GM23248 (cell line): ENCODE measurements around the gene DAAM1. TPM values are rescaled to one million over a fixed set of nuclear protein-coding genes. Genes with fewer than 3 reads are reported as not detected.

ENCODE experiments used
- DNase-seq: peaks from one replicate; pipeline ENCODE4 v3.0.0-alpha.2; 2015
- H2AFZ ChIP-seq: fragments of 200-600 bp; sonication (generic); 2 replicates; pipeline ENCODE4 v1.6.1; 2016; ENCODE audit warnings: antibody characterized with exemption
- H3F3A ChIP-seq: fragments of 200-600 bp; sonication (generic); 2 replicates; pipeline ENCODE4 v1.6.1; 2016; ENCODE audit warnings: mild to moderate bottlenecking, antibody characterized with exemption, mixed run types; ENCODE audit not compliant: insufficient read depth
- H3K27ac ChIP-seq: fragments of 200-600 bp; sonication (generic); 2 replicates; pipeline ENCODE4 v1.5.1; 2016; ENCODE audit warnings: mild to moderate bottlenecking
- H3K27me3 ChIP-seq: fragments of 200-600 bp; sonication (generic); replicated peaks from 2 replicates; pipeline ENCODE4 v1.6.1; 2016; ENCODE audit warnings: mild to moderate bottlenecking; ENCODE audit not compliant: insufficient read depth
- H3K36me3 ChIP-seq: fragments of 200-600 bp; sonication (generic); 2 replicates; pipeline ENCODE4 v1.6.1; 2016; ENCODE audit warnings: low read depth, mild to moderate bottlenecking
- H3K4me1 ChIP-seq: fragments of 200-600 bp; sonication (generic); 2 replicates; pipeline ENCODE4 v1.6.1; 2016; ENCODE audit warnings: mild to moderate bottlenecking; ENCODE audit not compliant: insufficient read depth
- H3K4me2 ChIP-seq: fragments of 200-600 bp; sonication (generic); one replicate; pipeline ENCODE4 v1.6.1; 2016; ENCODE audit warnings: mild to moderate bottlenecking; ENCODE audit not compliant: unreplicated experiment
- H3K4me3 ChIP-seq: fragments of 200-600 bp; sonication (generic); 2 replicates; pipeline ENCODE4 v1.5.1; 2016; ENCODE audit warnings: mild to moderate bottlenecking
- H3K79me2 ChIP-seq: fragments of 200-600 bp; sonication (generic); 2 replicates; pipeline ENCODE4 v1.6.1; 2016; ENCODE audit warnings: mild to moderate bottlenecking; ENCODE audit not compliant: insufficient read depth
- H3K9ac ChIP-seq: fragments of 200-600 bp; sonication (generic); 2 replicates; pipeline ENCODE4 v1.6.1; 2016; ENCODE audit warnings: mild to moderate bottlenecking
- H3K9me2 ChIP-seq: fragments of 200-600 bp; sonication (generic); 2 replicates; pipeline ENCODE4 v1.6.1; 2016; ENCODE audit warnings: mixed run types, mild to moderate bottlenecking, moderate library complexity; ENCODE audit not compliant: insufficient read depth
- H3K9me3 ChIP-seq: fragments of 200-600 bp; sonication (generic); one replicate; pipeline ENCODE4 v1.6.1; 2017; ENCODE audit warnings: low read depth
- H4K20me1 ChIP-seq: fragments of 200-600 bp; sonication (generic); 2 replicates; pipeline ENCODE4 v1.6.0; 2016; ENCODE audit not compliant: insufficient read depth
- EZH2 ChIP-seq: fragments of 200-600 bp; sonication (generic); IDR thresholded peaks from 2 replicates; pipeline ENCODE4 v1.6.1; 2018; ENCODE audit warnings: antibody characterized with exemption, mild to moderate bottlenecking; ENCODE audit not compliant: insufficient read depth, poor library complexity, severe bottlenecking
- EZH2phosphoT487 ChIP-seq: fragments of 200-600 bp; sonication (generic); IDR thresholded peaks from 2 replicates; pipeline ENCODE4 v1.6.1; 2018; ENCODE audit warnings: antibody characterized with exemption, moderate library complexity, mild to moderate bottlenecking, low read depth; ENCODE audit not compliant: insufficient read depth
- WGBS, 2 experiments: methylation state at CpG; one replicate each; pipeline ENCODE4 v1.1.6; 2015 to 2017; ENCODE audit warnings: low lambda C conversion rate in 2 of 2, low coverage in 1 of 2; ENCODE audit errors: missing lambda C conversion rate in 2 of 2; 5-methylcytosine and 5-hydroxymethylcytosine counted together
- in situ Hi-C: fragments of 300-500 bp; cut with MboI; formaldehyde crosslinking; loops from 2 replicates; pipeline ENCODE4 v1.15.0; 2020
- polyA plus RNA-seq: library from polyadenylated mRNA; unstranded; fragments of >200 nt; fragmentation: Nextera tagmentation; extraction: Ambion mirVana; gene quantifications from 2 replicates; pipeline ENCODE4 v1.2.1, GENCODE V29; 2016
- total RNA-seq: library from RNA; depleted of rRNA; stranded (reverse); fragments of >200 nt; shearing (Covaris generic); gene quantifications from 2 replicates; pipeline ENCODE4 v1.2.3, GENCODE V29; 2014

DAAM1 gene
- total and polyA plus RNA-seq, 2 experiments from 2014 or later = 17.4 to 17.5 TPM

DNA sequence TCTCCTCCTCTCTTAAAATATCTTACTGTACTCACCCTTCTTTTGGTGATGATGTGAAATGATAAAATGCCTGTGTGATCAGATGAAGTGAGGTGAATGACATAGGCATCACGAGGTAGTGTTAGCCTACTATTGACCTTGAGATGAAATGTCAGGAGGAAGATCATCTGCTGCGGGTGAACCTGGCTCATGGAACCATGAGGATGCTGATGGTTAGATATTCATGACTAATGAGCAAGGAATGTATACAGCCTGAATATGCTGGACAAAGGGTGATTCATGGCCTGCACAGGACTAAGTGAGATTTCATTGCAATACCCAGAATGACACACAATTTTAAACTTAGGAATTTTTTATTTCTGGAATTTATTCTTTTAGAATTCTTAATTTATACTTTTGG is 89.6 kb downstream of the DAAM1 start:
- WGBS, 2 experiments = 0 to 2% methylated on average over 2 of the region's 2 CpGs
- Histone ChIP-seq H3K36me3 (no peaks in the 10 kb centered on the region), H3K9ac (peak overlapping the region; percentile 52), H3K79me2 (no peaks in the 10 kb centered on the region), H2AFZ (no peak overlapping the region), H3K27ac (peak overlapping the region; percentile 79), H3K9me2 (no peaks in the 10 kb centered on the region), H3K4me3 (peak overlapping the region; percentile 28; the same call in 1 of the 2 replicates), H3K27me3 (no peaks in the 10 kb centered on the region), H3K9me3 (no peaks in the 10 kb centered on the region), H4K20me1 (no peaks in the 10 kb centered on the region), H3K4me2 (peak overlapping the region; percentile 66), H3K4me1 (peaks cover 72% of the 10 kb centered on the region), H3F3A (peaks cover 65% of the 10 kb centered on the region)
- no peak for TF ChIP-seq EZH2phosphoT487
- TF ChIP-seq EZH2 = no peak
- DNase-seq = peak; percentile 95
- in situ Hi-C loops = no loop called here

DNA sequence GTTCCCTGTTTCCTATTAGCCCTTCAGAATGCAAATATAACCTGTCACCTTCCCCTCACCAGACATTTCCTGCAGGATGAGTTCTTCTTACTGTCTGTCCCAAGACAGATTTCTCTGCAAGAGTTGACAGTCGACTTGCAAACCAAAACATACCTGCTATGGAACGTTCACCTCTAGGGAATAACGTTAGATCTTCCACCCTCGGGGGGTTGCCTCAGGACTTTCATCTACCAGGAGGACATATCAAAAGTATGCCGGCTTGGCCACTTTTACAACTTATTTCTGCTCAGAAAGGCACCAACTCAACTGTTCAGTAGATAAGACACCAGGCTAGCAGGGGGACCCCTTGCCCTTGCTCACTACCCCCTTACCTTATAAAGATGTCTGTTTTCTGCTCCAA is 92.5 kb downstream of the DAAM1 start:
- H3K4me1 ChIP-seq = peaks cover 73% of the 10 kb centered on the region

DNA sequence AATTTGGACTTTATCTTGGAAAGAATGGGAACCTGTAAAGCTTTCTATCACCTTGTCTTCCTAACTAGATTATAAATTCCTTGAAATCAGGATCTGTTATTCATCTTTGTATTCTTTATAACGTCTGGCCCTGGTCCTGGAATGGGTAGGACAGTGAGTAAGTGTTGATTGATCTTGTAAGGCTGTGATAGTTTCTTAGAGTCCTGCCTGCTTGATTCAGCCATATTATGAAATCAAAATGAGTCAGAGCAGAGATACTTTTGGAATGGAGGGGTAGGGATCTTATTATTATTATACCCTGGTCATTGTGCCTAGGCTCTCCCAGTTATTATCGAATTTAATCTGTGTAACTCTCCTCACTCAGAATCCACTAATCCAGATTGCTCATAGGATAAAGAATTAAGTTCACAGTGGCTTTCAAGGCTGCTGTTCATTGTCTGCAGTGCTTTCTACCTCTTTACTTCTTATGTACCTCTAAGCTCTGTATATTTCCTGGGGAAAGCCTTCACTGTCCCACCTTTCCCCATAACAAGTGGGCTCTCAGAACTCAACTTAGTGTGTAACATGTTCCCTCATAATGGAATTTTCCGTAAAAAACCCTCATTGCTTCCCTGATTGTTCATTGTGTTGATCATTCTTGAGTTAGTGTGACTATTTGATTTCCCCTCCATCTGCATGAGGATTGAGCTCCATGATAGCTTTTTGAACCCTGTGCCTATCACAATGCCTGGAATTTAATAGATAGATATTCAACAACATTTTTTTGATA is 93.3 kb downstream of the DAAM1 start:
- H3K4me2 ChIP-seq = peak overlapping the region; percentile 48
- H3K9me2 ChIP-seq = no peaks in the 10 kb centered on the region
- H3K4me1 ChIP-seq = peaks cover 65% of the 10 kb centered on the region
- no peaks in the 10 kb centered on the region for H4K20me1 ChIP-seq
- H3K36me3 ChIP-seq = no peaks in the 10 kb centered on the region
- H3F3A ChIP-seq = peaks cover 56% of the 10 kb centered on the region
- DNase-seq = peak; percentile 83
- WGBS, 2 experiments = 21 to 22% methylated on average over 3 of the region's 3 CpGs
- in situ Hi-C loops = no loop called here
- H3K9ac ChIP-seq = peak overlapping the region; percentile 43; the same call in 1 of the 2 replicates
- peak overlapping the region; percentile 85 for H3K27ac ChIP-seq
- H3K27me3 ChIP-seq = no peaks in the 10 kb centered on the region
- TF ChIP-seq EZH2phosphoT487 (no peak), EZH2 (no peak)
- H3K79me2 ChIP-seq = no peaks in the 10 kb centered on the region
- H2AFZ ChIP-seq = no peak overlapping the region
- 0 out of 2 replicates have a peak overlapping the region, but pooled peaks have one; percentile 2 for H3K4me3 ChIP-seq
- H3K9me3 ChIP-seq = no peaks in the 10 kb centered on the region

More for the DNA sequence above, 92.5 kb downstream of the DAAM1 start:
- in situ Hi-C loops = no loop called here
- Histone ChIP-seq H3K9me2 (no peaks in the 10 kb centered on the region), H3K4me3 (no peak overlapping the region), H3K27me3 (no peaks in the 10 kb centered on the region), H3K4me2 (no peak overlapping the region), H4K20me1 (no peaks in the 10 kb centered on the region), H3K27ac (no peak overlapping the region), H3K9ac (no peak overlapping the region), H2AFZ (no peak overlapping the region), H3K79me2 (no peaks in the 10 kb centered on the region), H3K36me3 (no peaks in the 10 kb centered on the region), H3K9me3 (no peaks in the 10 kb centered on the region), H3F3A (peaks cover 64% of the 10 kb centered on the region)
- no peak for TF ChIP-seq EZH2
- TF ChIP-seq EZH2phosphoT487 = no peak
- WGBS, 2 experiments = 75 to 80% methylated on average over 5 of the region's 5 CpGs
- DNase-seq = no peak

DNA sequence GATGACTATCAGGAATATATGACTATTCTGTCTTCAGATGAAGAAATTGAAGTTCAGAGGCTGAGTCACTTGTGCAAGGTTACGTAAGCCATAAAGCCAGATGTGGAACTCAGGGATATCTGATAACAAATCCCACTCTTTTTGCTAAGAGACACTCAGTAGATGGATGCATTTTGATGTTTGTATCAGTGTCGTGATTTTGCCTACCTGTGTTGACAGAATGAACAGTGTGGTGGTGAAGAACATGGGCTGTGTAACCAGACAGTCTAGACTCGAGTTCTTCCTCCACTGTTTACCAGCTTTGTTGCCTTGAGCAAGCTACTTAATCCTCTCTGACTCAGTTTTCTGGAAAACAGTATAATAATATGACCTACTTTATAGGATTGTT is 93.9 kb downstream of the DAAM1 start:
- no peaks in the 10 kb centered on the region for H3K9me2 ChIP-seq
- peak overlapping the region; percentile 43; the same call in 1 of the 2 replicates for H3K9ac ChIP-seq
- no peaks in the 10 kb centered on the region for H3K27me3 ChIP-seq
- H3K27ac ChIP-seq = peak overlapping the region; percentile 85
- peak overlapping the region; percentile 48 for H3K4me2 ChIP-seq
- in situ Hi-C loops = no loop called here
- whole genome bisulfite sequencing, 2 experiments = 6 to 13% methylated on average over 3 of the region's 3 CpGs
- no peak overlapping the region for H3K4me3 ChIP-seq
- peak; percentile 89 for DNase-seq
- H4K20me1 ChIP-seq = no peaks in the 10 kb centered on the region
- H3F3A ChIP-seq = peaks cover 56% of the 10 kb centered on the region
- TF ChIP-seq EZH2 (no peak), EZH2phosphoT487 (no peak)
- H2AFZ ChIP-seq = no peak overlapping the region
- no peaks in the 10 kb centered on the region for H3K36me3 ChIP-seq
- H3K9me3 ChIP-seq = no peaks in the 10 kb centered on the region
- no peaks in the 10 kb centered on the region for H3K79me2 ChIP-seq
- peaks cover 60% of the 10 kb centered on the region for H3K4me1 ChIP-seq
